Breast epithelium (tissue), 3 donors: ENCODE results near the gene PELI2.

Source experiments
- CTCF ChIP-seq, 3 donors: fragments of 450-650 bp; IDR thresholded peaks; one replicate each; pipeline ENCODE4 v1.5.1; 2016 to 2017; ENCODE audit warnings: antibody characterized with exemption in 3 of 3, mild to moderate bottlenecking in 3 of 3, moderate library complexity in 3 of 3
- POLR2AphosphoS5 ChIP-seq, 3 donors: sonication (generic); formaldehyde crosslinking; IDR thresholded peaks; one replicate each; pipeline ENCODE4 v1.6.1; 2017; ENCODE audit warnings: antibody characterized with exemption in 3 of 3

- no peak for TF ChIP-seq CTCF (IDR thresholded peaks at IDR 0.05)
- no peak for TF ChIP-seq POLR2AphosphoS5 (IDR thresholded peaks at IDR 0.05)
These were observed 7.8 kb downstream of the PELI2 start for GRCh38 chr14:56125772-56126636.
